ENCODE results near the gene ARPC1A.

GRCh38 chr7:99344061-99344647, 18.5 kb downstream of the ARPC1A start:
- no peak for TF ChIP-seq CTCF (conservative IDR thresholded peaks at IDR 0.05; ENCODE audit: low read depth, low read length)
- TF ChIP-seq EZH2 (IDR thresholded peaks at IDR 0.05; ENCODE audit: low read length, unreplicated experiment) = no peak
- no peak for TF ChIP-seq EZH2phosphoT487 (IDR thresholded peaks at IDR 0.05; ENCODE audit: borderline replicate concordance, low read length)
